ENCODE results near the gene VILL. TPM values are rescaled to one million over a fixed set of nuclear protein-coding genes. Genes with fewer than 3 reads are reported as not detected.
A peak's percentile ranks its signal among the peaks of the same experiment; 100 is the strongest.

VILL gene
- total RNA-seq, 6 donors from 2014 or later: 5.6 to 41.9 (median 19.0) TPM

DNA sequence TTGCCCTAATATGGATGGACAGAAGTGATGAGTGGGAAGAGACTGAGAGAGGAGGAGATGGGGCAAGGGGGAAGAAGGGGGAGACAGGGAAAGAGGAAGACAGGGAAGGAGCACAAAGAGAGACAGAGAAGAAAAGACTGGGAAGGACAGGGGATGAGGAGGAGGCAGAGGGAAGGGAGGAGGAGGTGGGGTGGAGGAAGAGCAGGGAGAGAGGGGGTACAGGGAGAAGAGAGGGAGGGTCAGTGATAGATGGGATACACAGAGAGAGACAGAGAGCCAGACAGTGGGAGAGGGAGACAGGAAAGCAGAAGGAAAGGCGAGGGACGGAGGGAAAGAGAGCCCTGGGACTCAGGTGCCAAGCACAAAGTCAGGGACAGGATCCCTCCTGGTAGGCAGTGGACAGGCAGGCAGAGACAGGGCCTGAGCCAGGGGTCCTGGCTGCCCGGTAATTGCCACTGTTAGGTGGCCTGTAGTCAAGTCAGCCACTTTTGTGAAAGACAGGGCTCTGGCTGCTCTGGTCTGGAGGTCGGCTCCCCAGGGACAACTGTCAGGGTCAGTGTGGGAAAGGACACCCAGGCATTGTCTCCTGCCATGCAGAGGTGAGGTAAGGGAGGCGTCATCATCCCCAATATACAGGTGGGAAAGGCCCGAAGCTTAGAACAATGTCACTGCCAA lies 9.8 kb downstream of the VILL start:
- peaks cover 0 to 20% (median 15%) of the 10 kb centered on the region in 4 donors for H3K36me3 ChIP-seq
- DNase-seq: no peak
- H3K9me3 ChIP-seq: no peaks in the 10 kb centered on the region
- no peak overlapping the region for H3K27ac ChIP-seq
- 95 to 99% methylated on average over 5 to 6 of the region's 6 CpGs for WGBS, 2 donors
- ATAC-seq (ENCODE audit: low FRiP score in 2 of 2): no peak
- H3K27me3 ChIP-seq: no peaks in the 10 kb centered on the region
- H3K4me3 ChIP-seq: no peak overlapping the region
- TF ChIP-seq POLR2AphosphoS5 (IDR thresholded peaks at IDR 0.05) (no peak), EP300 (IDR thresholded peaks at IDR 0.05) (no peak), POLR2A (IDR thresholded peaks at IDR 0.05) (no peak)
- TF ChIP-seq, protein P1, sequence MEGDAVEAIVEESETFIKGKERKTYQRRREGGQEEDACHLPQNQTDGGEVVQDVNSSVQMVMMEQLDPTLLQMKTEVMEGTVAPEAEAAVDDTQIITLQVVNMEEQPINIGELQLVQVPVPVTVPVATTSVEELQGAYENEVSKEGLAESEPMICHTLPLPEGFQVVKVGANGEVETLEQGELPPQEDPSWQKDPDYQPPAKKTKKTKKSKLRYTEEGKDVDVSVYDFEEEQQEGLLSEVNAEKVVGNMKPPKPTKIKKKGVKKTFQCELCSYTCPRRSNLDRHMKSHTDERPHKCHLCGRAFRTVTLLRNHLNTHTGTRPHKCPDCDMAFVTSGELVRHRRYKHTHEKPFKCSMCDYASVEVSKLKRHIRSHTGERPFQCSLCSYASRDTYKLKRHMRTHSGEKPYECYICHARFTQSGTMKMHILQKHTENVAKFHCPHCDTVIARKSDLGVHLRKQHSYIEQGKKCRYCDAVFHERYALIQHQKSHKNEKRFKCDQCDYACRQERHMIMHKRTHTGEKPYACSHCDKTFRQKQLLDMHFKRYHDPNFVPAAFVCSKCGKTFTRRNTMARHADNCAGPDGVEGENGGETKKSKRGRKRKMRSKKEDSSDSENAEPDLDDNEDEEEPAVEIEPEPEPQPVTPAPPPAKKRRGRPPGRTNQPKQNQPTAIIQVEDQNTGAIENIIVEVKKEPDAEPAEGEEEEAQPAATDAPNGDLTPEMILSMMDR (IDR thresholded peaks at IDR 0.05): no peak
- peaks cover 23 to 43% (median 29%) of the 10 kb centered on the region in 4 donors for H3K4me1 ChIP-seq

DNA sequence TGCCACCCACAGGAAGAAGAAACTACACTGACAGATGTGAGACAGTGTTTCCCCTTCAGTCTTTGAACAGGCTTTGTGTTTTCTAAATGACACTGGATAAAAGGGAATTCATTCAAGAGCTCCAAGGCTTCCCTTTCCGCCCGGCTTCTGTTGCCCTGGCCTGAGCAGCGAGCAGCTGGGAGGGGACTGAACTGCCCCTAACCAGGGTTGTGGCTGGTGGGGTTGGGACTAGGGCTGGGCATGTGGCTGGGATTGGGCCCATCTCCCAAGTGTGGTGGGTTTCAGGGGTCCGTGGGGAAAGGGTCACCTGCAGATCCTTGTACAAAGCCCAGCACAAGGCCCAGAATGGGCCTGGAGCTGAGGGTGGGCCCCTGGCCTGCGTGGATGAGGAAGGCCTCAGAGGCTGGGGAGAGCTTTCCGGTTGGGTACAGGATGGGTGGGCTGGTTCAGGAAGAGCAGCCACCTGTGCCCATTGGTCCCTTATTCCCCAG lies 10.4 kb downstream of the VILL start:
- DNase-seq: no peak
- no peak for ATAC-seq (ENCODE audit: low FRiP score in 2 of 2)
- Histone ChIP-seq H3K27ac (peak overlapping the region in 1 of 4 donors; percentile 4), H3K4me3 (no peak overlapping the region), H3K4me1 (peaks cover 22 to 43% (median 28%) of the 10 kb centered on the region in 4 donors), H3K36me3 (peaks cover 0 to 26% (median 18%) of the 10 kb centered on the region in 4 donors), H3K9me3 (no peaks in the 10 kb centered on the region), H3K27me3 (no peaks in the 10 kb centered on the region)
- WGBS, 2 donors: 88 to 93% methylated on average over 6 of the region's 6 CpGs
- TF ChIP-seq POLR2AphosphoS5 (IDR thresholded peaks at IDR 0.05) (no peak), EP300 (IDR thresholded peaks at IDR 0.05) (no peak), POLR2A (IDR thresholded peaks at IDR 0.05) (no peak)
- TF ChIP-seq, protein P1 (IDR thresholded peaks at IDR 0.05): no peak

DNA sequence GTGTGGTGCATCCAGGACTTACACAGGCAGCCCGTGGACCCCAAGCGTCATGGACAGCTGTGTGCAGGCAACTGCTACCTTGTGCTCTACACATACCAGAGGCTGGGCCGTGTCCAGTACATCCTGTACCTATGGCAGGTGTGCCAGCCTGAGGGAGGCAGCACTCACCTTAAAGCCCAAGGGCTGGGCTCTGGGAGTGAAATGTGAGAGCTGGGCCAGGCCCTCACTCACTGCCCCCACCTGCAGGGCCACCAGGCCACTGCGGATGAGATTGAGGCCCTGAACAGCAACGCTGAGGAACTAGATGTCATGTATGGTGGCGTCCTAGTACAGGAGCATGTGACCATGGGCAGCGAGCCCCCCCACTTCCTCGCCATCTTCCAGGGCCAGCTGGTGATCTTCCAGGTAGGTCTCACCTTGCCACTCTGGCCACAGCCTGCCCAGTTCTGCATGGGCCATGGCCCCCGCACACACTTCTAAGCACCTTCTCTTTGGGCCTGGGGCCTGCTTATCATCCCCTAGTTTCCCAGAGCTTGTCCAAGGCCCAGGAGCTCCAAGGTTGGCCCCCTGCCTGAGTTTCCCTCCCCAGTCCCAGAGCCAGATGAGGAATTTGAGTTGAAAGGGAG lies 11.0 kb downstream of the VILL start:
- ATAC-seq (ENCODE audit: low FRiP score in 2 of 2): no peak
- Histone ChIP-seq H3K4me3 (no peak overlapping the region), H3K4me1 (peaks cover 22 to 43% (median 28%) of the 10 kb centered on the region in 4 donors), H3K36me3 (peaks cover 0 to 31% (median 21%) of the 10 kb centered on the region in 4 donors), H3K27ac (peak overlapping the region in 1 of 4 donors; percentile 4), H3K27me3 (no peaks in the 10 kb centered on the region), H3K9me3 (no peaks in the 10 kb centered on the region)
- no peak for DNase-seq
- WGBS, 2 donors: 78% methylated on average over 5 to 7 of the region's 9 CpGs
- TF ChIP-seq, protein P1 (IDR thresholded peaks at IDR 0.05): peak in 1 of 6 experiments; percentile 23
- TF ChIP-seq POLR2AphosphoS5 (IDR thresholded peaks at IDR 0.05) (no peak), EP300 (IDR thresholded peaks at IDR 0.05) (no peak), POLR2A (IDR thresholded peaks at IDR 0.05) (no peak)

DNA sequence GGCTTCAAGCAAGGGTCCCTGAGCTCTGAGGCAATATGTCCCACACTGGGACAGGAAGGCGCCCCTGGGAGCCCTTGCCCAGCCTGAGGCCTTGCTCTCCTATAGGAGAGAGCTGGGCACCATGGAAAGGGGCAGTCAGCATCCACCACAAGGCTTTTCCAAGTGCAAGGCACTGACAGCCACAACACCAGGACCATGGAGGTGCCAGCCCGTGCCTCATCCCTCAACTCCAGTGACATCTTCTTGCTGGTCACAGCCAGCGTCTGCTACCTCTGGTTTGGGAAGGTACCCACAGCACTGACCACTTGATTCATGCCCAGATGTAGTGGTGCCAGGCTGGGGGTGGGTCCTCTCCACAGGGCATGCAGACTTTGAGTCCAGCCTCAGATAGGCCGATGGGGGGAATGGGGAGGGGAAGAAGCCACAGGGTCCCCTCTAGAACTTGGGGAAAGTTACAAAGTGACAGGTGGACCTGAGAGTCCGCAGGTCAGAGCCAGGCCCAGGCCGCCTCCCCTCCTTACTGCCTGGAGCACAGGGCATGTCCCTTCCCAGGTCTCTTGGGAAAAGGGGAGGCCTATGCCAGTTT lies 11.8 kb downstream of the VILL start:
- no peaks in the 10 kb centered on the region for H3K27me3 ChIP-seq
- peaks cover 0 to 40% (median 24%) of the 10 kb centered on the region in 4 donors for H3K36me3 ChIP-seq
- no peaks in the 10 kb centered on the region for H3K9me3 ChIP-seq
- H3K27ac ChIP-seq: no peak overlapping the region
- no peak overlapping the region for H3K4me3 ChIP-seq
- no peak for TF ChIP-seq POLR2AphosphoS5 (IDR thresholded peaks at IDR 0.05)
- no peak for TF ChIP-seq EP300 (IDR thresholded peaks at IDR 0.05)
- TF ChIP-seq POLR2A (IDR thresholded peaks at IDR 0.05): no peak
- TF ChIP-seq, protein P1 (IDR thresholded peaks at IDR 0.05): no peak
- no peak for DNase-seq
- H3K4me1 ChIP-seq: peaks cover 16 to 35% (median 23%) of the 10 kb centered on the region in 4 donors
- ATAC-seq (ENCODE audit: low FRiP score in 2 of 2): no peak
- WGBS, 2 donors: 96 to 100% methylated on average over 1 to 6 of the region's 6 CpGs

Data from upper lobe of left lung (tissue), 6 donors.